Colonic mucosa (tissue), 4 donors: ENCODE measurements around the gene GARIN5A. TPM values are rescaled to one million over a fixed set of nuclear protein-coding genes. Genes with fewer than 3 reads are reported as not detected.

ENCODE experiments used
- DNase-seq: peaks from one replicate; pipeline ENCODE4 v3.0.0-alpha.2; 2020
- H3K27ac ChIP-seq: fragments of 200-600 bp; one replicate; pipeline ENCODE4 v1.8.0; 2021
- H3K27me3 ChIP-seq: fragments of 200-600 bp; one replicate; pipeline ENCODE4 v1.8.0; 2021
- H3K36me3 ChIP-seq: fragments of 200-600 bp; one replicate; pipeline ENCODE4 v1.8.0; 2021
- H3K4me1 ChIP-seq: fragments of 200-600 bp; one replicate; pipeline ENCODE4 v1.8.0; 2021; ENCODE audit warnings: mild to moderate bottlenecking
- H3K4me3 ChIP-seq: fragments of 200-600 bp; one replicate; pipeline ENCODE4 v1.8.0; 2021
- H3K9ac ChIP-seq, 2 donors: one replicate each; pipeline ENCODE4 v1.7.0; 2013; ENCODE audit warnings: control low read depth in 2 of 2, low read depth in 2 of 2, low read length in 2 of 2
- H3K9me3 ChIP-seq: fragments of 200-600 bp; one replicate; pipeline ENCODE4 v1.8.0; 2021
- intact Hi-C: fragments of 100-400 bp; cut with DNase I; formaldehyde crosslinking; loops from one replicate; pipeline ENCODE4 v1.14.1; 2022
- total RNA-seq, 2 donors: library from RNA; stranded (reverse); fragmentation: NEBNext Ultra II Directional in 1 of 2; extraction: Animal tissue kit (Norgen Biotek cat#: 25700) in 1 of 2; gene quantifications; one replicate each; pipeline ENCODE4 v1.2.1, GENCODE V29; 2021
- TF ChIP-seq, protein P1 (sequence below): fragments of 200-600 bp; IDR thresholded peaks from one replicate; pipeline ENCODE4 v1.8.0; 2022; ENCODE audit warnings: antibody characterized with exemption, mild to moderate bottlenecking
- donor health status: healthy.
- donor health status: DM: no; HTN: no; CAD: no.
- donor health status: DM: no; HTN: no; CAD: no.

Gene GARIN5A
- total RNA-seq, 2 donors from 2014 or later: 2.1 to 4.4 TPM

DNA sequence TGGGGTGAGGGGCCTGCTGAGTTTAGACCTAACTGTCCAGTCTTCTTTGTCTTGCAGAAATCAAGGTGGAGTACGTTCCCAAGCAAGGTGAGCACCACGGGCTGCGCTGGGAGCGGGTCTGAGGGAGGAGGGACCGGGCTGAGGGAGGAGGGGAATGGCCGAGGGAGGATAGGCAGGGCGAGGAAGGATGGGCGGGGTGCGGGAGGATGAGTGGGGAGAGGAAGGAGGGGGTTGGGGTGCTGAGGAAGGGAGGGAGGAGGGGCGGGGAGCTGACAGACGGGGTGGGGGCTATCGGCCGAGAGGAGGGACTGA is 25.5 kb downstream of the GARIN5A start:
- Histone ChIP-seq H3K27me3 (no peaks in the 10 kb centered on the region), H3K9me3 (no peaks in the 10 kb centered on the region), H3K36me3 (no peaks in the 10 kb centered on the region), H3K4me1 (no peaks in the 10 kb centered on the region), H3K9ac (no peak overlapping the region), H3K27ac (no peak overlapping the region), H3K4me3 (no peak overlapping the region)
- no peak for DNase-seq
- intact Hi-C loops: no loop called here
- TF ChIP-seq, protein P1, sequence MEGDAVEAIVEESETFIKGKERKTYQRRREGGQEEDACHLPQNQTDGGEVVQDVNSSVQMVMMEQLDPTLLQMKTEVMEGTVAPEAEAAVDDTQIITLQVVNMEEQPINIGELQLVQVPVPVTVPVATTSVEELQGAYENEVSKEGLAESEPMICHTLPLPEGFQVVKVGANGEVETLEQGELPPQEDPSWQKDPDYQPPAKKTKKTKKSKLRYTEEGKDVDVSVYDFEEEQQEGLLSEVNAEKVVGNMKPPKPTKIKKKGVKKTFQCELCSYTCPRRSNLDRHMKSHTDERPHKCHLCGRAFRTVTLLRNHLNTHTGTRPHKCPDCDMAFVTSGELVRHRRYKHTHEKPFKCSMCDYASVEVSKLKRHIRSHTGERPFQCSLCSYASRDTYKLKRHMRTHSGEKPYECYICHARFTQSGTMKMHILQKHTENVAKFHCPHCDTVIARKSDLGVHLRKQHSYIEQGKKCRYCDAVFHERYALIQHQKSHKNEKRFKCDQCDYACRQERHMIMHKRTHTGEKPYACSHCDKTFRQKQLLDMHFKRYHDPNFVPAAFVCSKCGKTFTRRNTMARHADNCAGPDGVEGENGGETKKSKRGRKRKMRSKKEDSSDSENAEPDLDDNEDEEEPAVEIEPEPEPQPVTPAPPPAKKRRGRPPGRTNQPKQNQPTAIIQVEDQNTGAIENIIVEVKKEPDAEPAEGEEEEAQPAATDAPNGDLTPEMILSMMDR: no peak

DNA sequence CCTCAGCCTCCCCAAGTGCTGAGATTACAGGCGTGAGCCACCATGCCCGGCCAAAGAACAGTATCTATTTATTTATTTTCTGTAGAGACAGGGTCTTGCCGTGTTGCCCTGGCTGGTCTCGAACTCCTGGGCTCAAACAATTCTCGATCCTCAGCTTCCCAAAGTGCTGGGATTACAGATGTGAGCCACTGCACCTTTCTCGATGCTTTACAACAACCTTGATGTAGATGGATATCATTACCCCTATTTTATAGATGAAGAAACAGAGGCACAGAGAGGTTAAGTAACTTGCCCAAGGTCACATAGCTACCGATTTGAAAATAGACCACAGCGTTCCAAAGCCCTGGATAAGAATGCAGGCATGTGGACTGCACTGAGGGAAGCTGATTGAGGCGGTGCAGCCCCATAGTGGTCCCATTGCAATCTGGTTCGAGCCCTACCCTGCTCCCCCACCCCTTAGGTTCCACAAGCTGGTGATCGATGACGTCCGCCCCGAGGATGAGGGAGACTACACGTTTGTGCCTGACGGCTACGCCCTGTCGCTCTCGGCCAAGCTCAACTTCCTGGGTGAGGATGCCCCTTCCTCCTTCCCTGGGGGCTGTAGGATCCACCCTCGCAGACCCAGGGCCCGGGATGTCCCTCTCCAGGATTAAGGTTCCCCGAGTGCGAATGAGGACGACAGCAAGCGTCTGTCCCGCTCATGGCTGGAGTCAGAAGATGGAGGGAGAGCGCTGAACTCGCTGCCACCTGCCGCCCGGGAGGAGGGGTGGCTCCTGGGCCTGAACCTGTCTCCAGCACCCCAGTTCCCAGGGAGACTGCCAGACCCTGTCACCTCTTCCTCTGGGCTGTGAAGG is 26.1 kb downstream of the GARIN5A start:
- intact Hi-C loops: no loop called here
- Histone ChIP-seq H3K9ac (no peak overlapping the region), H3K4me3 (no peak overlapping the region), H3K36me3 (no peaks in the 10 kb centered on the region), H3K27ac (no peak overlapping the region), H3K27me3 (no peaks in the 10 kb centered on the region), H3K4me1 (no peaks in the 10 kb centered on the region), H3K9me3 (no peaks in the 10 kb centered on the region)
- no peak for DNase-seq
- TF ChIP-seq, protein P1: no peak

DNA sequence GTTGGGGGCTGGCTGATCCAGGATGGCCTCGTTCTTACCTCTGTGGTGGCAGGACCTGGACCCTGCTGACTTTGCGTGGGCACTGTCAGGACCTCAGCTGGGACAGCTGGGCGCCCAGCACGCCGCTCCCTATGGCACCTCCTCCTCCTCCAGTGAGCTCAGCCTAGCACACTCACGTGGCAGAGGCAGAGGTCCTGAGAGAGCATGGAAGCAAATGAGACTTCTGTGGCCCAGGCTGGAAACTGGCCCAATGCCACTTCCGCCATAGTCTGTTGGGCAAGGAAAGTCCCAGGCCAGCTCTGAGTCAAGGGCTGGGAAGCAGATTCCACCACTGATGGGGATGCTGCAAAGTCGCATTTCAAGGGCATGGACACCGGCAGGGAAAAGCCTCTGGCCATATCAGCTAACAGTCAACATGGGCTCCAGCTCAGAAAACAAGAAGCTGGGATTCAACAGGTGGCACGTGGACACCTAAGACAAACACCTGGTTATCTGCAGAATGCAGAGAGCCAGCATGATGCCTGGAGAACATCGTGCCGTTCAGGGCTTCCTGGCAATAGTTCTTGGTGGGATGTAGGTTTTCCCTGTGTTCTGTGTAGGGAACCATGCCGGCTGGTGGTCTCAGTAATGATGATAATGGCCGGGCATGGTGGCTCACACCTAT is 27.3 kb downstream of the GARIN5A start:
- TF ChIP-seq, protein P1: no peak
- no peak overlapping the region for H3K27ac ChIP-seq
- H3K36me3 ChIP-seq: no peaks in the 10 kb centered on the region
- no peaks in the 10 kb centered on the region for H3K9me3 ChIP-seq
- no peaks in the 10 kb centered on the region for H3K27me3 ChIP-seq
- no peak overlapping the region for H3K9ac ChIP-seq
- DNase-seq: no peak
- H3K4me3 ChIP-seq: no peak overlapping the region
- no peaks in the 10 kb centered on the region for H3K4me1 ChIP-seq
- intact Hi-C loops: no loop called here

DNA sequence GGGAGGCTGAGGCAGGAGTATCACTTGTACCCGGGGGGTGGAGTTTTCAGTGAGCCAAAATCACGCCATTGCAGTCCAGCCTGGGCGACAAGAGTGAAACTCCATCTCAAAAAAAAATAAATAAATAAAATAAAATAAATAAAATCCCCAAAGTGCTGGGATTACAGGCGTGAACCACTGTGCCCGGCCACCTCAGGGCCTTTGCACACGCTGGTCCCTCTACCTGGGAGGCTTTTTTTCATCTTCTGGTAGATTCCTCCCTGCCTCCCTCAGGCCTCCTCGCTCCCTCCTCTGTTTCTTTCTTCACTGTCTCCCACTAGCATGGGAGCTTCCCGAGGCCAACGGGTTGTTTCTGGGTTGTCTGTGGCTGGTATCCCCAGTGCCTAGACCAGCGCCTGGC is 28.9 kb downstream of the GARIN5A start:
- TF ChIP-seq, protein P1: no peak
- no peaks in the 10 kb centered on the region for H3K9me3 ChIP-seq
- no peak overlapping the region for H3K4me3 ChIP-seq
- no peak overlapping the region for H3K9ac ChIP-seq
- H3K27me3 ChIP-seq: no peaks in the 10 kb centered on the region
- DNase-seq: no peak
- H3K27ac ChIP-seq: no peak overlapping the region
- intact Hi-C loops: no loop called here
- no peaks in the 10 kb centered on the region for H3K4me1 ChIP-seq
- H3K36me3 ChIP-seq: no peaks in the 10 kb centered on the region

- H3K4me1 ChIP-seq: no peaks in the 10 kb centered on the region
- H3K4me3 ChIP-seq: no peak overlapping the region
- TF ChIP-seq, protein P1: no peak
- intact Hi-C loops: no loop called here
- no peak overlapping the region for H3K9ac ChIP-seq
- H3K27me3 ChIP-seq: no peaks in the 10 kb centered on the region
- no peak overlapping the region for H3K27ac ChIP-seq
- no peaks in the 10 kb centered on the region for H3K36me3 ChIP-seq
- H3K9me3 ChIP-seq: no peaks in the 10 kb centered on the region
- no peak for DNase-seq
Measured at GRCh38 chr19:50447053-50447452, 29.6 kb downstream of the GARIN5A start.
